ENCODE measurements around the gene PHF2. TPM values are rescaled to one million over a fixed set of nuclear protein-coding genes. Genes with fewer than 3 reads are reported as not detected.

Gene PHF2
- total and polyA plus RNA-seq, 2 donors (not counting 1 experiment from before 2014, with no cell fraction given), result 11.0 to 28.8 TPM

DNA sequence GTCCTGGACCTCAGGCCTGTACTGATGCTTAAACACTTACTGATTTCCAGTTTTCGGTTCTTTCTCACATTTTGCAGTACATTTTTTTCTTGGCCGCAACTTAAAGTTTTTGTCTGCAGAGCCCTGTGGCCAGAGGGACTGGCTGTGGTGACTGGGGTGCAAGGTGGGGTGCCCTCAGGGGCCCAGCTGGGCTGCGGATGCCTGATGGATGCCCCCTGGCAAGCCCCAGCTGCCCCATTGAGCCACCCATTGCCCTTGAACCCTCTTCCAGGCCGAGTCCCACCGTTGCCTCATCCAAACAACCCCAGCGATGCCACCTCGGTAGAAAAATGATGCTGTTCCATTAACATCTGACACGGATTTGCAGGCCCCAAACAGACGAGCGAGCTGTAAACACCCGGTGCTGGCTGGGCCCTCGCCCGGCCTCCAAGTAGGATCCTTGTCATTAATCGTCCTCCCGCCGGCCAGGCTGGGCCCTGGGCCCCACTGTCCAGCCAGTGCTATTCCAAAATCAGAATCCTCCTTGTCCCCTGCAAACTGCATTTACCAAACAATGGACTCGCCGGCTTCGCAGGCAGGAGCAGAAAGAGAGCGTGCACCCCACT is 107.9 kb downstream of the PHF2 start:
- H3K27ac ChIP-seq (ENCODE audit: low read length in 2 of 2), result no peak overlapping the region
- Mint-ChIP-seq H3K27ac (no peak overlapping the region), H3K9me3 (ENCODE audit: insufficient read depth) (peaks cover 10% of the 10 kb centered on the region), H3K4me3 (no peak overlapping the region), H3K27me3 (peaks cover 16% of the 10 kb centered on the region), H3K4me1 (no peaks in the 10 kb centered on the region)
- TF ChIP-seq, protein P1, sequence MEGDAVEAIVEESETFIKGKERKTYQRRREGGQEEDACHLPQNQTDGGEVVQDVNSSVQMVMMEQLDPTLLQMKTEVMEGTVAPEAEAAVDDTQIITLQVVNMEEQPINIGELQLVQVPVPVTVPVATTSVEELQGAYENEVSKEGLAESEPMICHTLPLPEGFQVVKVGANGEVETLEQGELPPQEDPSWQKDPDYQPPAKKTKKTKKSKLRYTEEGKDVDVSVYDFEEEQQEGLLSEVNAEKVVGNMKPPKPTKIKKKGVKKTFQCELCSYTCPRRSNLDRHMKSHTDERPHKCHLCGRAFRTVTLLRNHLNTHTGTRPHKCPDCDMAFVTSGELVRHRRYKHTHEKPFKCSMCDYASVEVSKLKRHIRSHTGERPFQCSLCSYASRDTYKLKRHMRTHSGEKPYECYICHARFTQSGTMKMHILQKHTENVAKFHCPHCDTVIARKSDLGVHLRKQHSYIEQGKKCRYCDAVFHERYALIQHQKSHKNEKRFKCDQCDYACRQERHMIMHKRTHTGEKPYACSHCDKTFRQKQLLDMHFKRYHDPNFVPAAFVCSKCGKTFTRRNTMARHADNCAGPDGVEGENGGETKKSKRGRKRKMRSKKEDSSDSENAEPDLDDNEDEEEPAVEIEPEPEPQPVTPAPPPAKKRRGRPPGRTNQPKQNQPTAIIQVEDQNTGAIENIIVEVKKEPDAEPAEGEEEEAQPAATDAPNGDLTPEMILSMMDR (IDR thresholded peaks at IDR 0.05), result no peak
- H3K27me3 ChIP-seq (replicated peaks in 1 of 4; ENCODE audit: control extremely low read depth in 1 of 4, control insufficient read depth in 3 of 4, insufficient read depth in 4 of 4, low read length in 3 of 4), result peaks cover 0 to 8% (median 0%) of the 10 kb centered on the region in 4 experiments
- no peak overlapping the region for H3K4me2 ChIP-seq (replicated peaks; ENCODE audit: low read depth, low read length, poor library complexity, severe bottlenecking)
- H3K4me3 ChIP-seq (ENCODE audit: control extremely low read depth in 1 of 5, extremely low read depth in 1 of 5, insufficient read depth in 1 of 5, low read depth in 2 of 5, low read length in 4 of 5), result no peak overlapping the region
- POLR2A ChIA-PET, result no interaction called here
- H3K36me3 ChIP-seq (replicated peaks in 1 of 2; ENCODE audit: control extremely low read depth in 1 of 2, control insufficient read depth in 1 of 2, extremely low read depth in 1 of 2, insufficient read depth in 2 of 2, low read length in 1 of 2), result no peaks in the 10 kb centered on the region
- peaks cover 0 to 8% (median 6%) of the 10 kb centered on the region in 3 donors for H3K9me3 ChIP-seq (ENCODE audit: control extremely low read depth in 1 of 3, control insufficient read depth in 2 of 3, insufficient read depth in 1 of 3, low read length in 2 of 3)
- CTCF ChIA-PET, result interaction anchor here (0.5 to 8.6 kb wide), 2 partner anchors 246 to 279 kb away, joined by 3 to 60 read pairs; no protein-coding TSS in a partner anchor
- no peak for ATAC-seq (ENCODE audit: low read depth)
- no peak overlapping the region for H3K9ac ChIP-seq (ENCODE audit: low read length)
- 87% methylated on average over 12 of the region's 20 CpGs for WGBS (ENCODE audit: insufficient coverage)
- no peaks in the 10 kb centered on the region for H3K79me2 ChIP-seq (ENCODE audit: control insufficient read depth, insufficient read depth, low read length)
- H3K4me1 ChIP-seq (ENCODE audit: control insufficient read depth in 2 of 2, insufficient read depth in 2 of 2, low read length in 2 of 2), result no peaks in the 10 kb centered on the region
- H4K20me1 ChIP-seq (ENCODE audit: control insufficient read depth, insufficient read depth, low read length, poor library complexity, severe bottlenecking), result no peaks in the 10 kb centered on the region
- no peak overlapping the region for H2AFZ ChIP-seq (ENCODE audit: insufficient read depth, low read depth, low read length, poor library complexity, severe bottlenecking)
- intact Hi-C loops (cut with micrococcal nuclease), result loop anchor here (5.0 kb wide), 1 partner anchor 528 kb away; no protein-coding TSS in a partner anchor
- DNase-seq, result no peak

DNA sequence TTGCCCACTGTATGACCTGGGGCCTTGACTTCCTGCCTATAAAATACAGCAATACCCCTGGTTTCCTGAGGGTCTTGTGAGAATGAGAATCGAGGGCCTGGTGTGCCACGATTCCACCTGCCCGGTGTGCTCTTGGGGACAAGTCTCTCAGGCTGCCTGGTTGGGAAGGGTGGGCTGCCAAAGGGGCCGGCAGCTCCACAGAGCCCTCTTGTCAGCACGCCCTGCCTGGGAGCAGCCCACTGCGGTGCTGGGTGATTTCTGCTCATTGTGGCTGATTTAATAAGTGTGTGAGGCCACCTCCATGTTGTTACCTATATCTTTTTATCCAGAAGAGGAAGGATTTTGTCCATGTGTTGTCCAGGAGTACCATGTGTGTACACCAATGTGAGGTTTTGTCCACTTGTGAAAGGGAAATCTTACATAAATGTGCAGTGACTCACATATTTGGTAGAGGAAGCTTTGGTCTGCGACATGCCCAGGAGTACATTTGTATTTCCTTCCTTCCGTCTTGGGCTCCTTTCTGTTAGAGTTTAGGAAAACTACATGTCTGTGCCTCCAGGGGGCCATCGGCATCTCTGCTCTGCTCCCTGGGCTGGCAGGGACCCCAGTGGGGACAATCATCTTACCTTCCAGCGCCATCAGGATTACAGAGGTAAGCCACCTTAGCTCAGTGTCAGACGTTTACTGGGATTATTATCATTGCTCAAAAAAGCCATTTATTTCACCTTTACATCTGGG is 108.6 kb downstream of the PHF2 start:
- Histone ChIP-seq H3K4me1 (ENCODE audit: control insufficient read depth in 2 of 2, insufficient read depth in 2 of 2, low read length in 2 of 2) (no peaks in the 10 kb centered on the region), H3K9ac (ENCODE audit: low read length) (no peak overlapping the region), H3K9me3 (ENCODE audit: control extremely low read depth in 1 of 3, control insufficient read depth in 2 of 3, insufficient read depth in 1 of 3, low read length in 2 of 3) (peaks cover 3 to 12% (median 8%) of the 10 kb centered on the region in 3 donors), H3K79me2 (ENCODE audit: control insufficient read depth, insufficient read depth, low read length) (no peaks in the 10 kb centered on the region), H3K36me3 (replicated peaks in 1 of 2; ENCODE audit: control extremely low read depth in 1 of 2, control insufficient read depth in 1 of 2, extremely low read depth in 1 of 2, insufficient read depth in 2 of 2, low read length in 1 of 2) (no peaks in the 10 kb centered on the region), H3K4me3 (ENCODE audit: control extremely low read depth in 1 of 5, extremely low read depth in 1 of 5, insufficient read depth in 1 of 5, low read depth in 2 of 5, low read length in 4 of 5) (no peak overlapping the region), H3K27ac (ENCODE audit: low read length in 2 of 2) (no peak overlapping the region), H2AFZ (ENCODE audit: insufficient read depth, low read depth, low read length, poor library complexity, severe bottlenecking) (no peak overlapping the region), H3K27me3 (replicated peaks in 1 of 4; ENCODE audit: control extremely low read depth in 1 of 4, control insufficient read depth in 3 of 4, insufficient read depth in 4 of 4, low read length in 3 of 4) (peaks cover 0 to 8% (median 0%) of the 10 kb centered on the region in 4 experiments), H4K20me1 (ENCODE audit: control insufficient read depth, insufficient read depth, low read length, poor library complexity, severe bottlenecking) (no peaks in the 10 kb centered on the region), H3K4me2 (replicated peaks; ENCODE audit: low read depth, low read length, poor library complexity, severe bottlenecking) (no peak overlapping the region)
- CTCF ChIA-PET, result interaction anchor here (1.1 to 8.6 kb wide), 3 partner anchors 275 to 528 kb away, joined by 3 to 60 read pairs (median 3); no protein-coding TSS in a partner anchor
- Mint-ChIP-seq H3K4me3 (no peak overlapping the region), H3K27ac (no peak overlapping the region), H3K27me3 (peaks cover 16% of the 10 kb centered on the region), H3K4me1 (no peaks in the 10 kb centered on the region), H3K9me3 (ENCODE audit: insufficient read depth) (peaks cover 10% of the 10 kb centered on the region)
- no peak for TF ChIP-seq EZH2 (IDR thresholded peaks at IDR 0.05; ENCODE audit: borderline replicate concordance, insufficient read depth, low read depth, low read length, poor library complexity, severe bottlenecking)
- TF ChIP-seq, protein P1 (IDR thresholded peaks at IDR 0.05), result no peak
- POLR2A ChIA-PET, result no interaction called here
- DNase-seq, result no peak
- ATAC-seq (ENCODE audit: low read depth), result no peak
- WGBS (ENCODE audit: insufficient coverage), result 46% methylated on average over 7 of the region's 11 CpGs
- intact Hi-C loops (cut with micrococcal nuclease), result loop anchor here (5.0 kb wide), 2 partner anchors 267 to 527 kb away; no protein-coding TSS in a partner anchor
